ENCODE results near the gene GP9.

GP9 gene

DNA sequence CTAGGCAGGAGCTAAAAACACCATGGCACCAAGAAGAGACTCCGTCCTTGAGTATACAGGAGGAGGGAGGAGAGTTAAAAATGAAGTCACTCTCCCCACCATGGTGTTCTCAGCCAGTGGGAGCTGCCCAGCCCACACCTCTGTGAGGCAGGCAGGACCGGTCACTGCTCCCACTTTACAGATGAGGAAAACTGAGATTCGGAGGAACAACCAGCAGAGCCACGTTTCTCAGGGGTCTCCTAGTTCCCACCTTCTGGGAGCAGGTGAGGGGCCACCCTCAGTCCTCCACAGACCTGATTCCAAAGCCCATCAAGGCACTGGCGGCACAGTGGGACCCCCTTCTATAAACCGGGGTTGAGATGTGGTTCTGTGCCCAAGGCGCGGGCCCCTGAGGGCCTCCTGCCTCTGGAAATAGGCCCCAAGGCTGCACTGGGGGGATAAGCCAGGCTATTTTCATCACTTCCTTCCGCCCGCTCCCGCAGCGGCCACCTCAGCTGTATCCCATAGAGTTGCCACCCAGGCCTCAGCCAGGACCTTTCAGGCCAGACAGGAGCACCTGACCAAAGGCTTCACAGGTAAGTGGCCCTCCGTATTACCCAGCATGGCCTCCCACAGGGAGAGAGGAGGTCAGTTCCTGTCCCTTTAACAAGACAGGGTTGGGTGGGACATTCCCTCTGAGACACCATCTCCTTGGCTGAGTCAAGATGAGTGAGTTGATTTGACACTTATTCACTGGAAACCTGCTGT lies at the start of gene GP9:
TSS of gene GP9 (plus strand) at position 504 of the 747 bp plus-strand sequence. CDS start 961 bp downstream, outside the sequence.
- no peak for DNase-seq (ENCODE audit: low spot score)

GRCh38 chr3:129013491-129013891 lies 47.1 kb upstream of the GP9 start:
- DNase-seq (ENCODE audit: low spot score), result peak; percentile 49

DNA sequence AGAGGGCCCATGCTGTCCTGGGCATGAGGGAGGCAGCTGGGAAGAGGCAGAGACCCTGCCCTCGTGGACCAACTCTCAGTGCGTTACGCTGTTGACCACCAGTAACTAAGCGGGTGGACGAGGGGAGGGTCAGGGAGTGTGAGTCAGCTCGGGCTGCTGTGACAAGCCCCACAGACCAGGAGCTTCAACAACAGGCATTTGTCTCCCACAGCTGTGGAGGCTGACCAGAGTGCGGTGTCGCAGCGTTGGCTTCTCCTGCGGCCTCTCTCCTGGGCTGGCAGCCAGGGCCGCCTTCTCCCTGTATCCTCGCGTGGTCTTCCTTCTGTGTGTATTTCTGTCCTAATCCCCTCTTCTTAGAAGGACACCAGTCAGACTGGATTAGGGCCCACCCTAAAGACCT lies 46.4 kb upstream of the GP9 start:
- no peak for DNase-seq (ENCODE audit: low spot score)

GRCh38 chr3:129014793-129015345 lies 45.7 kb upstream of the GP9 start:
- DNase-seq (ENCODE audit: low spot score), result no peak

DNA sequence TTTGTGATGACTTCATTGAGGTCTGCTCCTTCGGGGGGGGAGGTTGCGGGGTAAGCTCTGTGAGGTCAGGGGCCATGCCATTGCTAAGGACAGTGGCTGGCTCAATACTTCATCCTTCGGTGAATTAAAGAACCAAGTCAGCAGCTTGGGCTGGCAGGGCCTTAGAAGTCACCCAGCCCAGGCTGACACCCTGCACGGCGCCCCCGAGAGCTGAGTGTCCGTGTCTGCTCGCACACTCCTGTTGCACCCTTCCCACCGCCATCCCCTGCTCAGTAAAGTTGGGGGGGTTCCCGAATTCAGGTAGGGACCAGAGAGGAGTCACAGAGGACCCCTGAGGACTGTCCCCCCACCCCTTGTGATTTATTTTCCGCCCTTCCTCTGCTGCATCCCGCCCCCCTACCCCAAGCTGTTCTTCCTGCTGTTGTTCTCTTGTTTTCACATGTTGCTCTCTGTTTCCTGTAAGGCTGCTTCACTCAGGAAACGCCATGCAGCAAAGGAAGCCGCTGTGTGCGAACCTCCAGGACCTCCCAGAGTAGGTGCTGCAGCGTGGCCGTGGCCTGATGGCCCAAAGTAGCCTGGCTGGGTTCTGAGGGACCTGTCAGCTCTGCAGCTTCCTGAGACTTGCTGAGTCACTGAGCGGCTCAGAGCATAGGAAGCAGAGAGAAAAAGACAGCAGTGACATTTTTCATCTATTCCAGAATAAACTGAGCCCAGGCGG lies 45.0 kb upstream of the GP9 start:
- DNase-seq (ENCODE audit: low spot score), result no peak

GRCh38 chr3:129016356-129016719 lies 44.2 kb upstream of the GP9 start:
- peak; percentile 92 for DNase-seq (ENCODE audit: low spot score)

GRCh38 chr3:129016720-129017483 lies 43.7 kb upstream of the GP9 start:
- DNase-seq (ENCODE audit: low spot score), result peak; percentile 88

GRCh38 chr3:129017484-129017899 lies 43.1 kb upstream of the GP9 start:
- DNase-seq (ENCODE audit: low spot score), result no peak

- no peak for DNase-seq (ENCODE audit: low spot score)
Observed at GRCh38 chr3:129018271-129018670, 42.3 kb upstream of the GP9 start.

DNA sequence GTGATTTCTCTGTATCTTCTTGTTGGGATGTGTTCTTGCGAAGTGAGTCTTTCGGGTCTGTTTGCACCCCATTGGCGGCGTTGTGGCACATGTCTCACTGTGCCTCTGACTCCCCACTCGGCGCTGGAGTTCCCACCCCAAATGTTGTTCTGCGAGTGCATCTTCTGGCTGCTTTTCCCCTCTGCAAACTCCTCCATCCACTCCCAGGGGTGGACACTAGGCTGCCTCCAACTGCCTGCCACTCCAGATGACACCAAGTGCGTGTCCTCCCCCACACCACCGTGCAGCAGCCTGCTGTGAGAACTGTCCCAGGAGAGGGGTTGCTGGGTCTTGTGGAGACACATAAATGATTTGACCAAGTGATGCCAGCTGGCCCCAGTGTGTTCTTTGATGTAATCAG lies 41.8 kb upstream of the GP9 start:
- DNase-seq (ENCODE audit: low spot score), result no peak

GRCh38 chr3:129019266-129019665 lies 41.3 kb upstream of the GP9 start:
- DNase-seq (ENCODE audit: low spot score), result no peak

GRCh38 chr3:129020691-129021090 lies 39.9 kb upstream of the GP9 start:
- no peak for DNase-seq (ENCODE audit: low spot score)

GRCh38 chr3:129021140-129021551 lies 39.4 kb upstream of the GP9 start:
- peak; percentile 36 for DNase-seq (ENCODE audit: low spot score)

DNA sequence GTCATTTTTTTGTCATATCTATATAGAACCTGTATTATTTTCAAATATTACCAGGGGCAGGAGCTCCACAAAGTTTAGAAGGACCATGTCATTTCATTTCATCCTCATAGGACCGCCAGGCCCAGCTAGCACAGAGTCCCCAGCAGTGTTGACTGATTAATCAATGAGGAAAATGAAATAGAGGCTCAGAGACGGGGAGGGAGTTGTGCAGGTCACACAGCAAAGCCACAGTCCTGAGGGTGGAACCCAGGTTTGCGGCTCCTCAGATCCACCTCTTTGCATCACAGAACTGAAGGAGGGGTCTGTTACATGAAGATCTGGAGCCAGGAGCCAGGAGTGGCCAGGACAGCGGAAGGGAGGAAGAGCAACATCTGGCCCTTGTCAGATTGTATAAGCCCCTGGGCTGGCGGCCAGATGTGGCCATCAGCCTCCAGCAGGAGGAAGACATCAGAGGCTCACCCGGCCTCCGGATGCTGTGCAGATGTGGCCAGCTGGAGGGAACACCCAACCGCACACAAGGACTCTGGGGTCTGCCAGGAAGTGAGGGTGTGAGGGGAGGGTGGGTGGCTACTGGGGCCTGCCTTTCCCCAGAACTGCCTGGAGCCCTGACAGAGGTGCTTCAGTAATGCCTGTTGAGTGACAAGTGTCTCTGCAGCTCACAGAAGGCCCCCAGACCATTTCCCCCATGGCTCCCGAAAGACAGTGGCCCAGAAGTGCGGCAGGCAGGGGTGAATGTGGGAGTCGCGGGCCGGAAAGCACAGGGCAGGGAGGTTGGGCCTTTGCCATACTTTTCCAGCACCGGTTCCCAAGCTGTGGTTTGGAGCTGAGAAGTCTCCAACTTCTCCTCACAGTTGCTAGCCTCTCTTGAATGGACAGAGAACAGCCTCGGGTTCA lies 38.2 kb upstream of the GP9 start:
- DNase-seq (ENCODE audit: low spot score), result no peak

- no peak for DNase-seq (ENCODE audit: low spot score)
Observed at GRCh38 chr3:129023008-129023358, 37.6 kb upstream of the GP9 start.

- no peak for DNase-seq (ENCODE audit: low spot score)
Observed at GRCh38 chr3:129023909-129024308, 36.7 kb upstream of the GP9 start.

DNA sequence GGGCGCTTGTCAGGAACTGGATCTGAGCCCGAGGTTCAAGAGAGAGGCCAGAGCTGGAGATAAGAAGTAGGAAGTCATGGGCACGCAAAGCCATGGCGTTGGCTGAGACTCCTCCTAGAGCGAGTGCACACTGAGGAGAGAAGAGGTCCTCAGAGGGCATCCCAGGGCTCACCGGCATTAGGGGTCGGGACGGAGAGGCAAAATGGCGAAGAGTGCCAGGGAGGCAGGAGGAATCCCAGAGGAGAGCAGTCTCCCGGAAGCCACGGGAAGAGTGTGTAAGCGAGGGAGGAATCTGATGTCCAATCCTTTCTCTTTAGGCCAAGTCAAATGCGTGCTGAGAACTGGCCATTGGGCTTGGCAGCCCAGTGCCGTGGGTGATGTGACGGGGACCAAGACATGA lies 35.5 kb upstream of the GP9 start:
- no peak for DNase-seq (ENCODE audit: low spot score)

DNA sequence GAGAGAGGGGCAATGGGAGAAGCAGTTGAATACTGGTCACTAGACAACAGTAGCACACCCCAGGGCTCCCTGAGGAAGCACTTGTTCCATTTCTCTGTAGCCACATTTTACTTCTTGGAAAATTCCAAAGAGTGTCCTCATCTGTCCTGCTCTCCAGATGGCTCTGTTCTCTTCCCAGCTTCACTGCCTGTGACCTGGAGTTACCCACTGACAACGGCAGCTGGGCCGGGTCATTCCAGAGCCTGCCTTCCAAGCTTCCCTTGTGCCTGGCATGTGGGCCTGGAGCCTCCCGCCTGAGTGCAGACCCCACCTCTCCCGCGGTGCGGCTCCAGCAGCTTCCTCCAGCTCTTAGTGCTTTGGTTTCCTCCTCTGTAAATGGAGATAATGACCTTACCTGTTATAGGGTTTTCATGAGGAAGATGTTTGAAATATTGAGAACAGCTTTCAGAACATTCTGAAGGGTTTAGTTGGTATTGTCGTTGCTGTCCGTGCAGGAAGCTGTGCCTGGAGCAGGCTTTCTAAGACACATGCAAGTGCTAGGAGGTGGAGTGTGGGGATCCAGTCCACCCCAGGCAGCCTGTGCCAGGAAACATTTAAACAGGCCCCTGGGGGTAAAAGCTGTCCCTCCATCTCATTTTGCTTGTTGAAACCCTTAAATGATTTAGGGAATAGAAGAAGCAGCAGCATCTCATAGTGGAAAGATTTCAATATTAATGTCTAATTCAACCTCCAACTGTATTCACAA lies 34.7 kb upstream of the GP9 start:
- DNase-seq (ENCODE audit: low spot score), result no peak

- peak; percentile 95 for DNase-seq (ENCODE audit: low spot score)
Observed at GRCh38 chr3:129026728-129027543, 33.6 kb upstream of the GP9 start.

DNA sequence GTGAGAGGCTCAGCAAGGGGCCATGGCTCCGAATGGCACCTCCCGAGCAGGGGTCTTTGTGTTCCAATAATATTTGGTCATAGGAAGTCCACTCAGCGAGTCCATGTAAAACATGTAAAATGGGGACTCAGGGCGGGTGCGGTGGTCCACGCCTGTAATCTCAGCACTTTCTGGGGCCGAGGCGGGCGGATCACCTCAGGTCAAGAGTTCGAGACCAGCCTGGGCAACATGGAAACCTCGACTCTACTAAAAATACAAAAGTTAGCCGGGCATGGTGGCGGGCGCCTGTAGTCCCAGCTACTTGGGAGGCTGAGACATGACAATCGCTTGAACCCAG lies 33.1 kb upstream of the GP9 start:
- DNase-seq (ENCODE audit: low spot score), result no peak
